Kidney epithelial cell (primary cell): Measurements from ENCODE around the gene COL19A1. TPM values are rescaled to one million over a fixed set of nuclear protein-coding genes. Genes with fewer than 3 reads are reported as not detected.

Source experiments
- DNase-seq: peaks from one replicate; pipeline ENCODE4 v3.0.0-alpha.2; 2010; ENCODE audit warnings: low read depth
- H3K27me3 ChIP-seq: 2 replicates; pipeline ENCODE4 v1.6.0; 2011; ENCODE audit warnings: low read length; ENCODE audit not compliant: control insufficient read depth, insufficient read depth
- H3K36me3 ChIP-seq: 2 replicates; pipeline ENCODE4 v1.5.1; 2011; ENCODE audit warnings: low read length; ENCODE audit not compliant: control insufficient read depth, insufficient read depth
- H3K4me3 ChIP-seq: 2 replicates; pipeline ENCODE4 v1.5.1; 2011; ENCODE audit warnings: low read depth, mild to moderate bottlenecking, control low read depth, low read length
- CTCF ChIP-seq: IDR thresholded peaks from 2 replicates; pipeline ENCODE4 v1.5.1; 2011; ENCODE audit warnings: mild to moderate bottlenecking, moderate library complexity, low read length, control low read depth, inconsistent platforms; ENCODE audit not compliant: insufficient read depth, poor library complexity, severe bottlenecking
- total RNA-seq: library from RNA; depleted of rRNA; stranded (reverse); fragments of >200 nt; gene quantifications from 2 replicates; pipeline ENCODE4 v1.2.3, GENCODE V29; 2015

COL19A1 gene
- total RNA-seq, 1 donor from 2014 or later: not detected

DNA sequence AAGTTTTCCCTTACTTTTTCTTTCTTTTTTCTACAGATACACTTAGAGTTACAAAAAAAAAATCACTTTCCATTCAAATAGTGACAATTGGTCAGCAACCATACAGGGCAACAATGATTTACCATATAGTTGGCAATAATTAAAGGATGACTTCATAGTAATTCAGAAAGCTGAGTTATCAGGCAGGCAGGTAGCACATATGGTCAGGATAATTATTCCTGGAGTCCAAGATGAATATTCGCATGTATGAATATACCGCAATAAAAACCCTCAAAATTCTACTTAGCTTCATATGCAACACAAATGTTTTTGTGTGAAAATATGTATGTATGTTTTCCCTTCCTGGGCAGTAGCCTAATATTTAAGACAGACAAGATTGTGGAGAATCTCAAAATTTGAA, 34.5 kb downstream of the COL19A1 start:
- no peak for DNase-seq
- no peak overlapping the region for H3K4me3 ChIP-seq
- no peak for TF ChIP-seq CTCF
- H3K27me3 ChIP-seq: no peaks in the 10 kb centered on the region
- H3K36me3 ChIP-seq: no peaks in the 10 kb centered on the region

DNA sequence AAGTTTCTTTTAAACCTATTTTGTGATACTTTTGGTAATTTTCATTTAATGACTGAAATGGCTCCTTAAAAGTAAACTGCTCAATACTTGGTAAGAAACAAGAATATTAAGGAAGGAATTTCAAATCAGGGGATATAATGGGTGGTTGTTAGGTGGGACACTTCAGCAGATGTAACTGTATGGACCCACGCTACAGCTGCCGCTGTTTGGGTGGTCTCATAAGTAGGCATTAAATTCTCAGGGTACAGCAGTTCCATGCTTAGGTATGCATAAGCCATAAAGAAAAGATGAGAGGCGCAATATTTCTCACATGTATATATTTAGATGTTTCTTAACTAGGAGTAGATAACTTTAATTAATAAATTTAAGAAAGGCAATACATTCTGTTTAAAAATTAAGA, 35.0 kb downstream of the COL19A1 start:
- Histone ChIP-seq H3K27me3 (no peaks in the 10 kb centered on the region), H3K36me3 (no peaks in the 10 kb centered on the region), H3K4me3 (no peak overlapping the region)
- DNase-seq: no peak
- TF ChIP-seq CTCF: no peak

DNA sequence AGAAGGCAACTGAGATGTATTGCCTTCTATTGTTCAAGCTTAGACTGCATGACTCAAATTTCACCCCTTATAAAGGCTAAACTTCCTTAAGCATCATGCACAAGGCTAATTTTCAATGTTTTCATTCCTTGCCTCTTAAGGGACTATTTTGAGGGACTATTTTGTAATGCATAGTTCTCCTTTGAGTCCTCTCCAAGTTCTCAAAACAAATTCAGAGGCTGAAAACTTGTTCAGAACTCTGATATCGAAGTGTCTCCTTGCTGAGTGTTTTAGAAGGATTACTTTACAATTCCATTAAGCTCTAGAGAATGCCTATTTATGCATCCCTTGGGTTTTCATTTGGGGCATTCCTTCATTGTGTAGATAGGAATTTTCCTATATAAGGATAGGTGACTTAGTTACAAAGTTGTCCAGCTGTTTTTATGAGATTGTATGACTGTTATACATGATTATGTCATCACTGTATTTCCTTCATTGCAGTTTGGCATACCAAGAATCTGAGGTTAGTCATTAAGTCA, 41.7 kb downstream of the COL19A1 start:
- no peak for TF ChIP-seq CTCF
- no peak for DNase-seq
- no peak overlapping the region for H3K4me3 ChIP-seq
- H3K36me3 ChIP-seq: no peaks in the 10 kb centered on the region
- H3K27me3 ChIP-seq: no peaks in the 10 kb centered on the region

GRCh38 chr6:69913361-69913760, 47.0 kb downstream of the COL19A1 start:
- no peaks in the 10 kb centered on the region for H3K36me3 ChIP-seq
- H3K27me3 ChIP-seq: no peaks in the 10 kb centered on the region
- DNase-seq: no peak
- H3K4me3 ChIP-seq: no peak overlapping the region
- no peak for TF ChIP-seq CTCF

DNA sequence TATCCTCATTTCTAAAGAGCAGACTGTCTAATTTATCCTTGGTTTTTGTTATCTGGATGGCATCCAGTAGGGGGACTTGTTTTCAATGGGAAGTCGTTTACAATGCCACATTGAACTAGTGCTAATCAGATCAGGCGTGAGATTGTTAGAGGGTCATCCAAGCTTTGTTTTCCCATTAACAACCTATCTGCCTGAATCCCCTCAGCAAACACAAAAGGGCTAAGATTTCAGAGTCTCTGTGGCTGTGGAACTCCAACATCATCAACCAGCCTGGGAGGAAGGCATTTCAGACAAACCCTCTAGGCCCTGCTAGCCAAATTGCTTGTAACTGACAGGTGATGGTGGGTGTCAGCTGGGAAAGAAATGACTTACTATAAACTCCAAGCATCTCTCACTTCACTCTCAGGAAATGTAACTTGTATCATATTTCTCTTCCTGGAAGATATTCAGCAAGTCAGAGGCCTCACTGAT, 47.7 kb downstream of the COL19A1 start:
- DNase-seq: no peak
- no peak for TF ChIP-seq CTCF
- H3K4me3 ChIP-seq: no peak overlapping the region
- H3K36me3 ChIP-seq: no peaks in the 10 kb centered on the region
- no peaks in the 10 kb centered on the region for H3K27me3 ChIP-seq

- H3K4me3 ChIP-seq: no peak overlapping the region
- no peak for TF ChIP-seq CTCF
- H3K27me3 ChIP-seq: no peaks in the 10 kb centered on the region
- no peaks in the 10 kb centered on the region for H3K36me3 ChIP-seq
- DNase-seq: no peak
Measured at GRCh38 chr6:69915346-69915745, 49.0 kb downstream of the COL19A1 start.
